IPS-20b (cell line): Measurements from ENCODE around the gene CPNE9.
"Not testable (repeated sequence)": the region's sequence is repeated elsewhere in the genome, so short reads cannot be mapped to it uniquely, and the experiment has no call there.

ENCODE experiments used
- H3K27ac ChIP-seq: one replicate; pipeline ENCODE4 v1.5.1; 2013; ENCODE audit warnings: low read length
- H3K27me3 ChIP-seq: 2 replicates; pipeline ENCODE4 v1.6.1; 2013; ENCODE audit warnings: mild to moderate bottlenecking, low read length, inconsistent platforms; ENCODE audit not compliant: insufficient read depth
- H3K36me3 ChIP-seq: 2 replicates; pipeline ENCODE4 v1.6.1; 2013; ENCODE audit warnings: low read depth, mild to moderate bottlenecking, inconsistent platforms, low read length, moderate library complexity; ENCODE audit not compliant: insufficient read depth
- H3K4me1 ChIP-seq: 2 replicates; pipeline ENCODE4 v1.6.1; 2013; ENCODE audit warnings: mild to moderate bottlenecking, control low read depth, inconsistent platforms, low read length, moderate library complexity; ENCODE audit not compliant: insufficient read depth
- H3K4me3 ChIP-seq: 2 replicates; pipeline ENCODE4 v1.5.1; 2013; ENCODE audit warnings: mild to moderate bottlenecking, low read length, inconsistent platforms
- H3K9ac ChIP-seq: 2 replicates; pipeline ENCODE4 v1.6.1; 2013; ENCODE audit warnings: low read depth, mild to moderate bottlenecking, inconsistent platforms, low read length, moderate library complexity
- H3K9me3 ChIP-seq: 2 replicates; pipeline ENCODE4 v1.6.1; 2013; ENCODE audit warnings: mild to moderate bottlenecking, low read depth, low read length, inconsistent platforms; ENCODE audit not compliant: insufficient read depth

CPNE9 gene

DNA sequence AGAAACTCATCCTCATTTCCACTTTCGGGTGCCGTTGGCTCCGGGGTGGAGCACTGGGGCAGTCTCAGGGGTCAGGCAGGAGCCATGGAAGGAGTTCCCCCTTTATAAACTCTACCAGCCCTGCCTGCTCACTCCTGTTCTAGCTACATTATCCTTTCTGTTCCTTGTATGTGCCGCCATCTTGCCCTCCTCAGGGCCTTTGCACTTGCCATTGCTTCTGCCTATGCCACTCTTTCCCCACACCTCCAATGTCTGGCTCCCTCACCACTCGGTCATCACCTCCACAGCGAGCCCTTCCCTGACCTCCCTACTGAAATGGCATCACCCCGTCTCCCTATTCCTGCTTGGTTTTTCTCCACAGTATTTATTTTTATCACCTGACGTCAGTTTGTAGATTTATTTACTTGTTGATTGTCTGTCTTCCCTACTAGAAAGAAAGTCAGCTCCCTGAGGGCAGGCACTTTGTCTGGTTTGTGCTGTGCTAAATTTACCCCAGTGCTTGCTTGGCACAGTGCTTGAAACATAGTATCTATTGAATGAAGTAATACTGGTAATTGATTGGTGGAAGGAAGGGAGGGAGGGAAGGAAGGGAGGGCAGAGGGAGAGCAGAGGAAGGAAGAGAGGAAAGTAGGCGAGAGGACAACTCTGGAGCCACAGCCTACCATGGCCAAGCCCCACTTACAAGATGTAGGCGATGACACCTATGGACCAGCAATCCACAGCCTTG lies 57.3 kb downstream of the CPNE9 start:
- H3K27ac ChIP-seq, result no peak overlapping the region

DNA sequence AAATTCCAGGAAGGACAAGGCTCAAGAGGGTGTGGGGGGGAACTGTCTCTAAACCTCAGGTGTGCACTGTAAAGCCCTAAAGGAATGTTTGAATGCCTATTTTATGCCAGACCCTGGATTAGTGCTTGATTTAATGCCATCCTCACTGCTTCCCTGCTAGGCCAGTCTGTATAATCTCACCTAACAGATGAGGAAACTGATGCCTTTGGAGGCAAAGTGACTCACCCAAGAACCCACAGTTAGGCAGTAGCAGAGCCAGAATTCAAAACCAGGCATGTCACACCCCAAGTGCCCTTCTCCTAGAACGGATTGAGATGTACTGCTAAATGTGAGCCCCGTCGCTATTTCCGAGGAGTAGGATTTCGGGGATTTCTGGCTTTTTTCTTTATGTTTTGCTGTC lies 58.3 kb downstream of the CPNE9 start:
- 0 out of 2 replicates have a peak, but pooled peaks cover 3% of the 10 kb centered on the region for H3K4me1 ChIP-seq
- H3K9me3 ChIP-seq, result no peaks in the 10 kb centered on the region
- H3K27me3 ChIP-seq, result peaks cover 9% of the 10 kb centered on the region; the same call in 1 of the 2 replicates
- H3K9ac ChIP-seq, result no peak overlapping the region
- no peak overlapping the region for H3K27ac ChIP-seq
- H3K36me3 ChIP-seq, result peaks cover 18% of the 10 kb centered on the region
- no peak overlapping the region for H3K4me3 ChIP-seq

More for the DNA sequence above, 57.3 kb downstream of the CPNE9 start:
- no peaks in the 10 kb centered on the region; the same call in 1 of the 2 replicates for H3K27me3 ChIP-seq
- no peak overlapping the region for H3K9ac ChIP-seq
- H3K9me3 ChIP-seq, result no peaks in the 10 kb centered on the region
- H3K4me3 ChIP-seq, result no peak overlapping the region
- H3K4me1 ChIP-seq, result no peaks in the 10 kb centered on the region
- peaks cover 28% of the 10 kb centered on the region for H3K36me3 ChIP-seq

DNA sequence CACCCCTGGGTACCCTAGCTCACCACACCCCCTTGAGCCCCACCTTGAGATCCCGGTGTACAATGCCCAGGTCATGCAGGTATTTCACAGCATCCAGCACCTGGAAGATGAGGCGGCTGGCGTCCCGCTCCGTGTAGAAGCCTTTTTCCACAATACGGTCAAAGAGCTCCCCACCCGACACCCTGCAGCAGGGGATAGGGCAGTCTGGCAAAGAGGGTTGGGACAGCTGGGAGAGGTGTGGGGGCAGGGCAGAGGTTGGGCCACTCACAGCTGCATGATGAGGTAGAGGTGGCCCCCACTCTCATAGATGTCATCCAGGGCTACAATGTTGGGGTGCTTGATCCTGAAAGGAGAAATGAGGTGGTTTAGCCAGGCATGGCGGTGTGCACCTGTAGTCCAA lies 59.2 kb downstream of the CPNE9 start:
- 0 out of 2 replicates have a peak, but pooled peaks cover 3% of the 10 kb centered on the region for H3K4me1 ChIP-seq
- H3K4me3 ChIP-seq, result no peak overlapping the region
- no peaks in the 10 kb centered on the region for H3K9me3 ChIP-seq
- no peak overlapping the region for H3K27ac ChIP-seq
- H3K36me3 ChIP-seq, result peaks cover 12% of the 10 kb centered on the region; the same call in 1 of the 2 replicates
- H3K27me3 ChIP-seq, result peaks cover 18% of the 10 kb centered on the region
- no peak overlapping the region for H3K9ac ChIP-seq

DNA sequence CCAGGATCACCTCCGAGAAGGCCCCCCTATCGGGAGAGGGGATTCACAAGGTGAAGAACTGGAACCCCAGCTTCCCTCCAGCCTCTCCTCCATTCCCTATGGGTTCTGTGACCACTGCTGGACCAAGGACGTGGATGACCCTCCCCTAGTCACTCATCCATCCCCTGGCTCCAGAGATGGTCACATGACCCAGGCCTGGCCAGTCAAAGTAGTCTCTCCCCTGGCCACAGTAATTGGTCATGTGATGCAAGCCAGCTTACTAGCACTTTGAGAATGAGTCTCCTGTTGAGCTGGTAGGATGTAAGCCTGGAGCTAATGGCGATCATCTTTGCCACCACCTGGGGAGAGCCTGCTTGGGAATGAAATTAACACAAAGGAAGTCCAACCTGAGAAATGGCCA lies 62.2 kb downstream of the CPNE9 start:
- peaks cover 44% of the 10 kb centered on the region for H3K27me3 ChIP-seq
- H3K27ac ChIP-seq, result no peak overlapping the region
- no peak overlapping the region; the same call in 1 of the 2 replicates for H3K9ac ChIP-seq
- H3K4me3 ChIP-seq, result no peak overlapping the region
- H3K4me1 ChIP-seq, result 0 out of 2 replicates have a peak, but pooled peaks cover 3% of the 10 kb centered on the region
- no peaks in the 10 kb centered on the region for H3K36me3 ChIP-seq
- H3K9me3 ChIP-seq, result no peaks in the 10 kb centered on the region

DNA sequence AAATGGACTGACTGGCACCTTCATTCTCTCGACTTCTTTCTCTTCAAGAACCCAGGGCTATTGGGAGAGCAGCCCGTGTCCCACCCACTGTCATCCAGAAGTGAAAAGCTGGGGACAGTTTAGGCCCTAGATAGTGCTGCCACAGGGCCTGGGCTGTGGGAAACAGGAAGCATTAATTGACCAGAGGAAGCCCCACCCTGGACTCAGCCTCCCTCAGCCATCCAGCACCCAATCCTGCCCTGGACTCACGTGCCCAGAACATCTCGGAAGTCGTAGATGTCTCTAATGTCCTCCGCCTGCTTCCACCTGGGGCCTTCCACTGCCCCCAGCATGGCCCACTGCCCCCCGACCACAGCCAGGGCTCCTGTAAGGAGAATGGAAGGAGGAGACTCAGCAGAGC lies 63.8 kb downstream of the CPNE9 start:
- no peaks in the 10 kb centered on the region for H3K9me3 ChIP-seq
- H3K4me3 ChIP-seq, result no peak overlapping the region
- H3K9ac ChIP-seq, result no peak overlapping the region
- peaks cover 59% of the 10 kb centered on the region for H3K27me3 ChIP-seq
- H3K36me3 ChIP-seq, result no peaks in the 10 kb centered on the region
- 0 out of 2 replicates have a peak, but pooled peaks cover 3% of the 10 kb centered on the region for H3K4me1 ChIP-seq
- no peak overlapping the region for H3K27ac ChIP-seq

DNA sequence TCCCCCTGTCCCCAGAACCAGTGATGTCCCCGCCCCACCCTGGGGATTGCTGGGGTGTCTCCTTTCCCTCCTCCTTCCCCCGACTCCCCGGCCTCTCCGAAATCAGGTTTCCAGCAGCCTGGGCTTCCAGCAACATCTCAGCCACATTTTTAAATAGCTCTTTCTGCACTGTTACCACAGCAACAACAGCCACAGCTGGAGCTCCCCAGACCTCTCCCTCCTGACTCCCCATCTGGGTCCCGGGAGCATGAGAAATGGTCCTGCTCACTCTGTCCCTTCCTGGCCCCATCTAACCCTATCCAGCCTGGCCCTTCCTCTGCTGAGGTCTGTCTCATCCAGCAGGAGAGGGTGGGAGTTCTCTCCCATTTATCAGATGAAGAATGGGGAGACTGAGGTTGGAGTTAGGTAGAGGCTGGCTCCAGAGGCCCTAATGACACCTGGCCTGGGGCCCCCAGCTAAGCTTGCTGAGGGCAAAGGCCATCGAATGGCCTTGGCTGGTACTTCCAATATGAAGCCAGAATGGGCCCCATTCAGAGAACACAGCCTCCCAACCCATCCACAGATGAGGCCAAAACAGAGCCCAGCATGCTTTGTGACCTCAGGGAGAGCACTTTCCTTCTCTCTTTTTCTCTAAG lies 64.6 kb downstream of the CPNE9 start:
- no peak overlapping the region for H3K9ac ChIP-seq
- H3K9me3 ChIP-seq, result no peaks in the 10 kb centered on the region
- no peak overlapping the region for H3K4me3 ChIP-seq
- H3K36me3 ChIP-seq, result no peaks in the 10 kb centered on the region
- H3K27me3 ChIP-seq, result peaks cover 64% of the 10 kb centered on the region
- H3K27ac ChIP-seq, result no peak overlapping the region
- 0 out of 2 replicates have a peak, but pooled peaks cover 3% of the 10 kb centered on the region for H3K4me1 ChIP-seq

DNA sequence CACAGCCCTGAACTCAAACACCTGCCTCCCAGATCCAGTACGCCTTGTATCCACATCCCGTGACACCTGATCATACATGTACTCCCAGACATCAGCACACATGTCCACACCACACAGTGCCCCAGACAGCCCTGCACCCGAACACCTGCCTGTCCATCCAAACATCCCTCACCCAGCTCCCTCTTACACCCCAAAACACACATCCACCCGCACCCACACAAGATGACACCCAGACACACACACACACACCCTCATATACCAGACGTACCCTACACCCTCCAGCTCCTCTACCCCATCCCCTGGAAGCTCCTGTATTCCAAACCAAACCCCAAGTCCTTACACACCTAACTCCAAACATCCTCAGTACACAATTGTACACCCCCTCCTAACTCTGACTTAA lies 65.4 kb downstream of the CPNE9 start:
- Histone ChIP-seq H3K27ac (no peak overlapping the region), H3K27me3 (peaks cover 64% of the 10 kb centered on the region), H3K9me3 (no peaks in the 10 kb centered on the region), H3K4me1 (0 out of 2 replicates have a peak, but pooled peaks cover 3% of the 10 kb centered on the region), H3K36me3 (no peaks in the 10 kb centered on the region), H3K4me3 (peak overlapping the region; percentile 70), H3K9ac (no peak overlapping the region)

DNA sequence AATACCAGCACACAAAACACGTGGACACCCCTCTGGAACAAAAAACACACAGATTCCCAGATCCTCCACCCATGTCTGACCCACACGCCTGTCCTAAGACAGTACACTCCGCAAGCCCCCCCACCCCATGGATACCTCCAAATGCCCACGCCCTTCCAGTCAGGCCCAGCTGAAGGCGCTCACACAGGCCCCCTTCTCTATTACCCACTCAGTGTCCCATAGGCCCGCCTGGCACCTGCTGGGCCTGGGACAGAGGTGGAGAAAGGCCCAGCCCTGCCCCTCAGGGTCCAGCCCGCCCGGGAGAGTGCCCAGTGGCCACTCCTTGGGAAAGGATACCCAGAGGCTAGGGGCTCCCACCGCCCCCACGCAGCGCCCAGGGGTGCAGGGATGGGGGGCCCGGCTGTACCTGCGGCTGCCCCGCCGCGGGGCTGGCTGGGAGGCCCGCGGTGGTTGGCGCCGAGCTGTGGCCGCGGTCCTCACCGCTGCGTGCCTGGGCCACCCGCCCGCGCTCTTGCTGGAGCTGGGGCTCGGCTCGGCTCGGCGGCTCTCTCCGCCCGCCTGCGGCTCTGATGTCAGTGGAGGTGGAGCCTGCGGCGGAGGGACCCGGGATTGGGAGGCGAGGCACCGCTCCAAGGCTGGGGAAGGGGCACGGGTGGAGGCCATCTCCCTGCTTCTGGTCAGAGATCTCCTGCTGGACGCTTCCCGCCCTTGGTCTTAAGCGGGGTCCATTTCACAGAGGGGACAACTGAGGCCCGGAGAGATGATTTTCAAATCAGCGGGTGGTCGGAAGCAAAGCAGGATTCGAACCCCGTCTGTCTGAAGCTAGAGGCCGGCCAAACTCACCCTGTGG lies 66.0 kb downstream of the CPNE9 start, which contains the start of gene CAMK1:
CAMK1 (minus strand) TSS at position 522 of the 850 bp plus-strand sequence. CDS start 2,198 bp downstream, outside the sequence.
- H3K27me3 ChIP-seq, result peaks cover 64% of the 10 kb centered on the region
- no peaks in the 10 kb centered on the region for H3K9me3 ChIP-seq
- peak within 1 kb of the TSS; percentile 70 for H3K4me3 ChIP-seq
- no peak within 1 kb of the TSS for H3K27ac ChIP-seq
- 0 out of 2 replicates have a peak, but pooled peaks cover 3% of the 10 kb centered on the region for H3K4me1 ChIP-seq
- H3K9ac ChIP-seq, result peak within 1 kb of the TSS; percentile 54; the same call in 1 of the 2 replicates
- no peaks in the 10 kb centered on the region for H3K36me3 ChIP-seq

DNA sequence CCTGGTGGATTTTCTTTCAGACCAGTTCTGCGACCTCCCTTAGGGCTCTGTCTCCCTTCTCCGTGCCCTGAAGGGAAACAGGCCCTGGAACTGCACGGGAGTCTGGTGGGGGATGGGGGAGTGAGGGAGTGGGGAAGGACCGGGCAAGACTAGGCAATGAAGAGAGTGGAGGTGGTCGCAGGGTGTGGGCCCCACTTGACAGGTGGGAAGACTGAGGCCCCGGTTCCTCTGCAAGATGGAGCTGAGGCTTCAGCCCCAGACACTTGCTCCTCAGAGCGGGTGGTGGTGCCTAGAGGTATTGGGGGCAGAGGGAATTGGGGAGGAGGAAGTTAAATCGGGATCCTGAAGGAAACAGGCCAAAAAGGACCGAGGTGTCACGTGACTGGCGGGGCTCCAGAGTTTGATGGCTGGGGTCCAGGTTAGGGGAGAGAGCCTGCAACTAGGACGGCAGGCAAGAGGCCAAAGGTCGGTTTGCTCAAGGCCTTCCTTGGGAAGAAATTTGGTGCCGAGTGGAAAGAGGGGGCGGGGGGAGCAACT lies 66.7 kb downstream of the CPNE9 start:
- no peak overlapping the region for H3K27ac ChIP-seq
- peaks cover 64% of the 10 kb centered on the region for H3K27me3 ChIP-seq
- peak overlapping the region; percentile 70 for H3K4me3 ChIP-seq
- H3K9me3 ChIP-seq, result no peaks in the 10 kb centered on the region
- 0 out of 2 replicates have a peak, but pooled peaks cover 3% of the 10 kb centered on the region for H3K4me1 ChIP-seq
- peak overlapping the region; percentile 54; the same call in 1 of the 2 replicates for H3K9ac ChIP-seq
- no peaks in the 10 kb centered on the region for H3K36me3 ChIP-seq

DNA sequence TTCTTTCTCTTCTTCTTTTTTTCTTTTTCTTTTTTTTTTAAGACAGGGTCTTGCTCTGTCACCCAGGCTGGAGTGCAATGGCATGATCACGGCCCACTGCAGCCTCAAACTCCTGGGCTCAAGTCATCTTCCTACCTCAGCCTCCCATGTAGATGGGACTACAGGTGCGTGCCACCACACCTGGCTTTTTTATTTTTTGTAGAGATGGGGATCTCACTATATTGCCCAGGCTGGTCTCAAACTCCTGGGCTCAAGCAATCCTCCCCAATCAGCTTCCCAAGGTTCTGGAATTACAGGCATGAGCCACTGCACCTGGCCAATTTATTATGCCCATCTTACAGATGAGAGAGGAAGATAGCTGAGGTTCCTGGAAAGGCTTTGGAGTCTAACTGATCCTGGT lies 67.4 kb downstream of the CPNE9 start:
- H3K27me3 ChIP-seq, result peaks cover 64% of the 10 kb centered on the region
- H3K4me1 ChIP-seq, H3K9ac ChIP-seq, H3K27ac ChIP-seq, H3K9me3 ChIP-seq, H3K4me3 ChIP-seq, H3K36me3 ChIP-seq: not testable (repeated sequence)
